ENCODE results near the gene GLIS1. TPM values are rescaled to one million over a fixed set of nuclear protein-coding genes. Genes with fewer than 3 reads are reported as not detected.

The GLIS1 gene
- total and polyA plus RNA-seq, 10 of the 15 experiments (the other 5 are each of a cell fraction or from before 2014, with no cell fraction given), result not detected

DNA sequence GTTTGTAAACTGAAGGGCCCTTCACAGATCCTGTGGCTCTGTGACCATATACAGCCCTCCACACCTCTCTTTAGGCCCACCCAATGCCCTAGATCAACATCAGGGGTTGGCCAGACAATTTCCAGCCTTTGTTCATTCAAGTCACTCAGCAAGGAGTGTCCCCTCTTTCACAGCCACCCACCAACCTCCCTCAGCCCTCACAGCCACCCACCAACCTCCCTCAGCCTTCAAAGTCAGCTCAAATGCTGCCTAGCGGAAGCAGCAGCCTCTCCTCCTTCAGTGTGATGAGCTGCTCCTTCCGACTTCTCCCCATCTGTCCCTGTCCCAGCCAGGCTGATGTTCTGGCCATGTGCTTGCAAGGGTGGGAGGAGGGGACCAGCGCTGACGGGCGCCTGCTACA, 208.4 kb downstream of the GLIS1 start:
- Histone ChIP-seq H3K9ac (ENCODE audit: control insufficient read depth, insufficient read depth, low read length) (no peak overlapping the region), H3K4me1 (ENCODE audit: control insufficient read depth, insufficient read depth, low read length) (no peaks in the 10 kb centered on the region), H3K79me2 (ENCODE audit: control insufficient read depth, insufficient read depth, low read length) (no peaks in the 10 kb centered on the region), H3K9me3 (replicated peaks; ENCODE audit: control insufficient read depth, insufficient read depth, low read length) (no peaks in the 10 kb centered on the region), H3K36me3 (ENCODE audit: control insufficient read depth in 2 of 2, insufficient read depth in 2 of 2, low read length in 1 of 2) (no peaks in the 10 kb centered on the region), H3K4me3 (no peak overlapping the region), H4K20me1 (ENCODE audit: control insufficient read depth, insufficient read depth) (no peaks in the 10 kb centered on the region), H3K27me3 (replicated peaks in 1 of 2; ENCODE audit: control insufficient read depth in 2 of 2, insufficient read depth in 2 of 2, low read length in 1 of 2) (peaks cover 0 to 2% of the 10 kb centered on the region in 2 experiments; a peak in 3 of 4 replicates), H2AFZ (ENCODE audit: control insufficient read depth, low read depth, low read length) (no peak overlapping the region), H3K27ac (ENCODE audit: control insufficient read depth, insufficient read depth) (no peak overlapping the region), H3K4me2 (ENCODE audit: control insufficient read depth, insufficient read depth) (no peak overlapping the region)
- no peak for TF ChIP-seq NR2C1 (IDR thresholded peaks at IDR 0.05)
- no peak for TF ChIP-seq MYB (IDR thresholded peaks at IDR 0.05; ENCODE audit: borderline replicate concordance, low read depth, low read length)
- TF ChIP-seq PAX5 (IDR thresholded peaks at IDR 0.05; ENCODE audit: borderline replicate concordance, low read depth, low read length), result no peak
- no peak for TF ChIP-seq RBBP5 (conservative IDR thresholded peaks at IDR 0.05)
- TF ChIP-seq RB1 (IDR thresholded peaks at IDR 0.05; ENCODE audit: borderline replicate concordance), result no peak
- TF ChIP-seq EZH2 (IDR thresholded peaks at IDR 0.05; ENCODE audit: borderline replicate concordance, control insufficient read depth, low read depth, low read length), result no peak
- TF ChIP-seq TCF7 (IDR thresholded peaks at IDR 0.05; ENCODE audit: borderline replicate concordance), result no peak
- no peak for TF ChIP-seq SREBF1 (IDR thresholded peaks at IDR 0.05; ENCODE audit: low read length)
- TF ChIP-seq HDGF (IDR thresholded peaks at IDR 0.05), result no peak
- TF ChIP-seq MXI1 (IDR thresholded peaks at IDR 0.05; ENCODE audit: low read depth, low read length), result no peak
- no peak for TF ChIP-seq MTA2 (IDR thresholded peaks at IDR 0.05; ENCODE audit: low read depth)
- no peak for TF ChIP-seq RELB (IDR thresholded peaks at IDR 0.05; ENCODE audit: low read depth)
- TF ChIP-seq NRF1 (conservative IDR thresholded peaks at IDR 0.05; ENCODE audit: low read depth, low read length), result no peak
- TF ChIP-seq POU2F2 (IDR thresholded peaks at IDR 0.05; ENCODE audit: borderline replicate concordance, low read depth, low read length), result no peak
- no peak for TF ChIP-seq SREBF2 (IDR thresholded peaks at IDR 0.05; ENCODE audit: low read length)
- TF ChIP-seq PML (IDR thresholded peaks at IDR 0.05; ENCODE audit: low read length), result no peak
- TF ChIP-seq SMARCA5 (IDR thresholded peaks at IDR 0.05), result no peak
- TF ChIP-seq ESRRA (IDR thresholded peaks at IDR 0.05; ENCODE audit: low read length), result no peak
- no peak for TF ChIP-seq EP300 (IDR thresholded peaks at IDR 0.05; ENCODE audit: borderline replicate concordance in 1 of 2, control insufficient read depth in 1 of 2, low read depth in 2 of 2, low read length in 2 of 2)
- no peak for TF ChIP-seq BCL11A (IDR thresholded peaks at IDR 0.05; ENCODE audit: low read depth, low read length)
- ATAC-seq (no peak), DNase-seq (ENCODE audit: low read depth, low spot score) (no peak), FAIRE-seq (no peak)
- ChIA-PET RAD21 (ENCODE audit: unreplicated experiment) (no interaction called here), SMC1A (ENCODE audit: uncharacterized antibody, unreplicated experiment) (no interaction called here), POLR2A (no interaction called here), CTCF (no interaction called here)
- intact Hi-C loops (cut with micrococcal nuclease; ENCODE audit: unreplicated experiment) (no loop called here), in situ Hi-C loops (cut with MboI) (no loop called here)
- WGBS (ENCODE audit: insufficient coverage, insufficient replicate concordance, low lambda C conversion rate, missing lambda C conversion rate), result 42% methylated on average over 5 of the region's 5 CpGs
- BruUV-seq (replicated peaks), result no TSS peak

Data from GM12878 (cell line).